ENCODE data around the gene CMTM3. TPM values are rescaled to one million over a fixed set of nuclear protein-coding genes. Genes with fewer than 3 reads are reported as not detected.
A peak's percentile ranks its signal among the peaks of the same experiment; 100 is the strongest.

The CMTM3 gene
- total RNA-seq, 1 experiment from 2014 or later = 19.1 TPM

DNA sequence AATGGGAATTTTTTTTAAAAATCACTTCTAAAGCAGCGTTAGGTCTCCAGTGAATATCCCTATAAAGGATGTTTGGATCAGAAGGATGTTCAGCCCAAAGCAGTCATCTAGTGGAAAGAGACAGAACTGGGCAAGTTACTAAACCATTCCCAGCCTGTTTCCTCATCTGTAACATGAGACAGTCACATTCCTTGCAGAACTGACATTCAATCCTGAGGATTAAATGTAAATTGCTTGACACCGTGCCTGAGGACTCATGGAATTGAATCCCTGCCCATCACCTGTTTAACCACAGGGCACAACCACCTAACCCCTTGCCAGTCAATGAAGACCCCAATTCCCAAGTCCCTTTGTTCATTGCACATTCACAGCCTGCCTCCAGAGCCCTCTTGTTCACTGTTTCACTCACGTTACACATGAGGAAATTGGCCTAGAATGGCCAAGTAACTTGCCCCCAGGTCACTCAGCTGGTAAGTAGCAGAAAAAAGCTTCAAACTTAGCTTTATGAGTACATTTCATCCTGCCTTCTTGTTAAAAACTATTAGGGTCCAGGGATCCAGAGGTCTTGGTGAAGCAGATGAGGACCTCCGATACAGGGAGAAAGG, 23.8 kb upstream of the CMTM3 start:
- TF ChIP-seq CDX4 (CRISPR knock-in tag; IDR thresholded peaks at IDR 0.05; ENCODE audit: borderline replicate concordance) (no peak), NFYB (CRISPR knock-in tag; conservative IDR thresholded peaks at IDR 0.05; ENCODE audit: low read depth) (no peak), ZNF121 (CRISPR knock-in tag; IDR thresholded peaks at IDR 0.05) (no peak), CREM (CRISPR knock-in tag; IDR thresholded peaks at IDR 0.05) (no peak), ZNF263 (CRISPR knock-in tag; IDR thresholded peaks at IDR 0.05; ENCODE audit: low read depth) (no peak), EMX1 (CRISPR knock-in tag; IDR thresholded peaks at IDR 0.05) (no peak), NFATC4 (CRISPR knock-in tag; IDR thresholded peaks at IDR 0.05) (no peak), IRF1 (CRISPR knock-in tag; IDR thresholded peaks at IDR 0.05) (no peak), PREB (CRISPR knock-in tag; IDR thresholded peaks at IDR 0.05; ENCODE audit: borderline replicate concordance) (no peak)
- TF ChIP-seq, protein P1, sequence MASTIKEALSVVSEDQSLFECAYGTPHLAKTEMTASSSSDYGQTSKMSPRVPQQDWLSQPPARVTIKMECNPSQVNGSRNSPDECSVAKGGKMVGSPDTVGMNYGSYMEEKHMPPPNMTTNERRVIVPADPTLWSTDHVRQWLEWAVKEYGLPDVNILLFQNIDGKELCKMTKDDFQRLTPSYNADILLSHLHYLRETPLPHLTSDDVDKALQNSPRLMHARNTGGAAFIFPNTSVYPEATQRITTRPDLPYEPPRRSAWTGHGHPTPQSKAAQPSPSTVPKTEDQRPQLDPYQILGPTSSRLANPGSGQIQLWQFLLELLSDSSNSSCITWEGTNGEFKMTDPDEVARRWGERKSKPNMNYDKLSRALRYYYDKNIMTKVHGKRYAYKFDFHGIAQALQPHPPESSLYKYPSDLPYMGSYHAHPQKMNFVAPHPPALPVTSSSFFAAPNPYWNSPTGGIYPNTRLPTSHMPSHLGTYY (CRISPR knock-in tag; IDR thresholded peaks at IDR 0.05) = no peak
- TF ChIP-seq, protein P2, sequence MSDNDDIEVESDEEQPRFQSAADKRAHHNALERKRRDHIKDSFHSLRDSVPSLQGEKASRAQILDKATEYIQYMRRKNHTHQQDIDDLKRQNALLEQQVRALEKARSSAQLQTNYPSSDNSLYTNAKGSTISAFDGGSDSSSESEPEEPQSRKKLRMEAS (CRISPR knock-in tag; IDR thresholded peaks at IDR 0.05) = no peak
- TF ChIP-seq, protein P3, sequence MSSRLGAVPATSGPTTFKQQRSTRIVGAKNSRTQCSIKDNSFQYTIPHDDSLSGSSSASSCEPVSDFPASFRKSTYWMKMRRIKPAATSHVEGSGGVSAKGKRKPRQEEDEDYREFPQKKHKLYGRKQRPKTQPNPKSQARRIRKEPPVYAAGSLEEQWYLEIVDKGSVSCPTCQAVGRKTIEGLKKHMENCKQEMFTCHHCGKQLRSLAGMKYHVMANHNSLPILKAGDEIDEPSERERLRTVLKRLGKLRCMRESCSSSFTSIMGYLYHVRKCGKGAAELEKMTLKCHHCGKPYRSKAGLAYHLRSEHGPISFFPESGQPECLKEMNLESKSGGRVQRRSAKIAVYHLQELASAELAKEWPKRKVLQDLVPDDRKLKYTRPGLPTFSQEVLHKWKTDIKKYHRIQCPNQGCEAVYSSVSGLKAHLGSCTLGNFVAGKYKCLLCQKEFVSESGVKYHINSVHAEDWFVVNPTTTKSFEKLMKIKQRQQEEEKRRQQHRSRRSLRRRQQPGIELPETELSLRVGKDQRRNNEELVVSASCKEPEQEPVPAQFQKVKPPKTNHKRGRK (CRISPR knock-in tag; IDR thresholded peaks at IDR 0.05; ENCODE audit: borderline replicate concordance) = no peak
- TF ChIP-seq, protein P4, sequence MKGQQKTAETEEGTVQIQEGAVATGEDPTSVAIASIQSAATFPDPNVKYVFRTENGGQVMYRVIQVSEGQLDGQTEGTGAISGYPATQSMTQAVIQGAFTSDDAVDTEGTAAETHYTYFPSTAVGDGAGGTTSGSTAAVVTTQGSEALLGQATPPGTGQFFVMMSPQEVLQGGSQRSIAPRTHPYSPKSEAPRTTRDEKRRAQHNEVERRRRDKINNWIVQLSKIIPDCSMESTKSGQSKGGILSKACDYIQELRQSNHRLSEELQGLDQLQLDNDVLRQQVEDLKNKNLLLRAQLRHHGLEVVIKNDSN (CRISPR knock-in tag; IDR thresholded peaks at IDR 0.05) = no peak
- TF ChIP-seq, protein P5, sequence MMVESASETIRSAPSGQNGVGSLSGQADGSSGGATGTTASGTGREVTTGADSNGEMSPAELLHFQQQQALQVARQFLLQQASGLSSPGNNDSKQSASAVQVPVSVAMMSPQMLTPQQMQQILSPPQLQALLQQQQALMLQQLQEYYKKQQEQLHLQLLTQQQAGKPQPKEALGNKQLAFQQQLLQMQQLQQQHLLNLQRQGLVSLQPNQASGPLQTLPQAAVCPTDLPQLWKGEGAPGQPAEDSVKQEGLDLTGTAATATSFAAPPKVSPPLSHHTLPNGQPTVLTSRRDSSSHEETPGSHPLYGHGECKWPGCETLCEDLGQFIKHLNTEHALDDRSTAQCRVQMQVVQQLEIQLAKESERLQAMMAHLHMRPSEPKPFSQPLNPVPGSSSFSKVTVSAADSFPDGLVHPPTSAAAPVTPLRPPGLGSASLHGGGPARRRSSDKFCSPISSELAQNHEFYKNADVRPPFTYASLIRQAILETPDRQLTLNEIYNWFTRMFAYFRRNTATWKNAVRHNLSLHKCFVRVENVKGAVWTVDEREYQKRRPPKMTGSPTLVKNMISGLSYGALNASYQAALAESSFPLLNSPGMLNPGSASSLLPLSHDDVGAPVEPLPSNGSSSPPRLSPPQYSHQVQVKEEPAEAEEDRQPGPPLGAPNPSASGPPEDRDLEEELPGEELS (CRISPR knock-in tag; IDR thresholded peaks at IDR 0.05) = no peak
- Mint-ChIP-seq H3K27me3 (ENCODE audit: low read depth) (peaks cover 49% of the 10 kb centered on the region), H3K27ac (no peak overlapping the region), H3K4me3 (no peak overlapping the region), H3K9me3 (no peaks in the 10 kb centered on the region), H3K4me1 (peaks cover 29% of the 10 kb centered on the region), H3K36me3 (no peaks in the 10 kb centered on the region)
- POLR2A ChIA-PET = no interaction called here
- ATAC-seq (peak; percentile 63), DNase-seq (ENCODE audit: low spot score) (no peak)
- CTCF ChIA-PET = interaction anchor here (1.3 to 2.6 kb wide), 3 partner anchors 8 to 70 kb away, joined by 3 to 23 read pairs (median 5); no protein-coding TSS in a partner anchor

DNA sequence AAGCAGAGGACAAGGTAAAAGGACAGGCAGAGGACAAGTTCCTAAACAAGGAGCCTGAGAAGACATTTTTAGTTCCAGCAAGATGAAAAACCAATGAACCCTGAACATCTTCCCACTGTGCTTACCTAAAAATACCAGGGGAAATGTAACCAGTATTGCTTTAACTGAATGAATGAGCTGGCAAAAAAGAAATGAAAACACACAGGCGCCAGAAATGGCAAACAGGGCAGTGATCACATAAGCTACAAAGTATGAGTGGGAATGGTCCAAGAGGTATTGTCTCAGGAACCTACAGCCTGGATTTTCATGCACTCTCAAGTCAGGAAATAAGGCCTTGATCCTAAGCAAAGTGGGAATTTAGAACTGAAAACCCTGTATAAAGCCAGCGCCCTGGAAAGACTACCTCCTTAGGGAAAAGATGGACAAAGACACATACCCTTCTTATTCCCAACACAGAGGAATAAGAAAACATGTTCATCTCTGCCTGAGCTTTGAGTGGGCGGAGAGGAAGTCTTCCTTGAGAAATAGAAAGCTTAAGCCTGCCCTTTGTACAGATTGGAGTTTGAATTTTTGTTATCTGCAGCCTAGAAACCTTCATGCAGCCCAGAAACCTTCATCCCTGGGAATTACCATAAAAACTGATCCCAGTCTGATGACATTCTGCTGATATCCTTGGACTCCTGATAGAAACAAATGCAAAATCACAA, 23.1 kb upstream of the CMTM3 start:
- H3K9me3 Mint-ChIP-seq = no peaks in the 10 kb centered on the region
- POLR2A ChIA-PET = interaction anchor here (1.0 kb wide), 1 partner anchor 29 kb away, joined by 3 read pairs; the partner anchor contains the start of gene CKLF
- no peak overlapping the region for H3K27ac Mint-ChIP-seq
- H3K4me1 Mint-ChIP-seq = peaks cover 33% of the 10 kb centered on the region
- H3K36me3 Mint-ChIP-seq = no peaks in the 10 kb centered on the region
- no peak for ATAC-seq
- no peak for DNase-seq (ENCODE audit: low spot score)
- CTCF ChIA-PET = interaction anchor here (0.7 to 1.3 kb wide), 2 partner anchors 30 to 71 kb away, joined by 3 read pairs; no protein-coding TSS in a partner anchor
- H3K4me3 Mint-ChIP-seq = no peak overlapping the region
- peaks cover 46% of the 10 kb centered on the region for H3K27me3 Mint-ChIP-seq (ENCODE audit: low read depth)
- TF ChIP-seq HMGA2 (CRISPR knock-in tag; IDR thresholded peaks at IDR 0.05) = no peak
- no peak for TF ChIP-seq NFYB (CRISPR knock-in tag; conservative IDR thresholded peaks at IDR 0.05; ENCODE audit: low read depth)
- no peak for TF ChIP-seq E2F5 (CRISPR knock-in tag; IDR thresholded peaks at IDR 0.05)
- no peak for TF ChIP-seq GRHL2 (CRISPR knock-in tag; IDR thresholded peaks at IDR 0.05; ENCODE audit: insufficient replicate concordance, severe bottlenecking)
- TF ChIP-seq JUN (CRISPR knock-in tag; IDR thresholded peaks at IDR 0.05) = no peak
- no peak for TF ChIP-seq SOX15 (CRISPR knock-in tag; IDR thresholded peaks at IDR 0.05)
- no peak for TF ChIP-seq CREB1 (CRISPR knock-in tag; IDR thresholded peaks at IDR 0.05)
- TF ChIP-seq, protein P6, sequence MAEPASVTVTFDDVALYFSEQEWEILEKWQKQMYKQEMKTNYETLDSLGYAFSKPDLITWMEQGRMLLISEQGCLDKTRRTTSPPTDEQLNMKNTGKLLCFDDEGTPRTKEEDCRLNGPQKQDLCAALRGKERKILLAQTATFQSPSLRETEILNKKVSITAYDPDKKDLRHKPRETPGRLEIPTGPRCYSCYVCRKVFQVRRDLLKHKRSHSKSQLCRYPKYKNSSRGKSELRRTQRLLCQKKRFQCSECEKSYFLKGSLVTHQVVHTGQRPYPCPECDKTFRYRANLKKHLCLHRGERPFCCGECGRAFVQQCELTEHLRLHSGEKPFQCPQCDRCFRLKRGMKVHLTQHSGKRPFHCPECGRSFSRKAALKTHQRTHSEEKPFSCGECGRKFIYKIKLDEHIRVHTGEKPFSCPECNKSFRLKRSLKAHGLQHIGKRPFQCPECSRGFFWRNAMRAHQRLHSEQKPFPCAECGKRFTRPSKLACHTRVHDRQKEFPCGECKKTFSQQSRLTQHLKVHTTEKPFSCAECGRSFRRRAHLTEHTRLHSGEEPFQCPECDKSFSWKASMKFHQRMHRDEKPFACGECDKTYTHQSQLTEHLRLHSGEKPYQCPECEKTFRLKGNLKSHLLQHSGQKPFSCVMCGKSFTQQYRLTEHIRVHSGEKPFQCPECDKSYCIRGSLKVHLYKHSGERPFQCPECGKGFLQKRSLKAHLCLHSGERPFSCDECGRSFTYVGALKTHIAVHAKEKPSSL (CRISPR knock-in tag; conservative IDR thresholded peaks at IDR 0.05) = no peak
